SK-N-SH (cell line): Measurements from ENCODE around the gene C20orf96.

Source experiments
- GABPA ChIP-seq: IDR thresholded peaks from 2 replicates; pipeline ENCODE4 v1.4.0; 2012; ENCODE audit warnings: low read depth, mild to moderate bottlenecking
- POLR2AphosphoS5 ChIP-seq: IDR thresholded peaks from 2 replicates; pipeline ENCODE4 v1.6.1; 2012; ENCODE audit warnings: low read depth, low read length
- RAD21 ChIP-seq: IDR thresholded peaks from 2 replicates; pipeline ENCODE4 v1.6.1; 2012; ENCODE audit warnings: mild to moderate bottlenecking, low read length
- RFX5 ChIP-seq: IDR thresholded peaks from 2 replicates; pipeline ENCODE4 v1.6.1; 2012; ENCODE audit warnings: mild to moderate bottlenecking, improper control_type of control experiment, low read length
- TAF1 ChIP-seq: IDR thresholded peaks from 2 replicates; pipeline ENCODE4 v1.6.1; 2012; ENCODE audit warnings: low read depth, mild to moderate bottlenecking, low read length, moderate library complexity, borderline replicate concordance
- ZBTB33 ChIP-seq: IDR thresholded peaks from 2 replicates; pipeline ENCODE4 v1.4.0; 2012; ENCODE audit warnings: low read depth, borderline replicate concordance
- TF ChIP-seq, protein P1 (sequence below): fragments of 200-600 bp; sonication (generic); IDR thresholded peaks from 2 replicates; pipeline ENCODE4 v1.6.1; 2017; ENCODE audit warnings: antibody characterized with exemption, mild to moderate bottlenecking, moderate library complexity
- TF ChIP-seq, protein P2 (sequence below): IDR thresholded peaks from 2 replicates; pipeline ENCODE4; 2012

DNA sequence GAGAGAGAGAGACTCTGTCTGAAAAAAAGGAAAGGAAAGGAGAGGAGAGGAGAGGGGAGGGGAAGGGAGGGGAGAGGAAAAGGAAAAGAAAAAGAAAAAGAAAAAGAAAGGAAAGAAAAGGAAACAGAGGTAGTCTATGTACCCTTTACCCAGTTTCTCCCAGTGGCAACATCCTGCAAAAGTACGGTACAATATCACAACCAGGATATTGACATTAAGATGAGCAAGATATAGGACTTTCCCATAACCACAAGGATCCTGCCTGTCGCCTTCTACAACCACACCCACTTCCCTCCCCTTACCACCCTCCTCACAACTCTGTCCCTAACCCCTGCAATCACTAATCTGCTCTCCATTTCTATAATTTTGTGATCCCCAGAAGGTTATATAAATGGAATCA lies 4.0 kb downstream of the C20orf96 start:
- TF ChIP-seq, protein P1, sequence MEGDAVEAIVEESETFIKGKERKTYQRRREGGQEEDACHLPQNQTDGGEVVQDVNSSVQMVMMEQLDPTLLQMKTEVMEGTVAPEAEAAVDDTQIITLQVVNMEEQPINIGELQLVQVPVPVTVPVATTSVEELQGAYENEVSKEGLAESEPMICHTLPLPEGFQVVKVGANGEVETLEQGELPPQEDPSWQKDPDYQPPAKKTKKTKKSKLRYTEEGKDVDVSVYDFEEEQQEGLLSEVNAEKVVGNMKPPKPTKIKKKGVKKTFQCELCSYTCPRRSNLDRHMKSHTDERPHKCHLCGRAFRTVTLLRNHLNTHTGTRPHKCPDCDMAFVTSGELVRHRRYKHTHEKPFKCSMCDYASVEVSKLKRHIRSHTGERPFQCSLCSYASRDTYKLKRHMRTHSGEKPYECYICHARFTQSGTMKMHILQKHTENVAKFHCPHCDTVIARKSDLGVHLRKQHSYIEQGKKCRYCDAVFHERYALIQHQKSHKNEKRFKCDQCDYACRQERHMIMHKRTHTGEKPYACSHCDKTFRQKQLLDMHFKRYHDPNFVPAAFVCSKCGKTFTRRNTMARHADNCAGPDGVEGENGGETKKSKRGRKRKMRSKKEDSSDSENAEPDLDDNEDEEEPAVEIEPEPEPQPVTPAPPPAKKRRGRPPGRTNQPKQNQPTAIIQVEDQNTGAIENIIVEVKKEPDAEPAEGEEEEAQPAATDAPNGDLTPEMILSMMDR = no peak
- TF ChIP-seq POLR2AphosphoS5 (no peak), ZBTB33 (no peak), GABPA (no peak), RAD21 (no peak), TAF1 (no peak), RFX5 (no peak)
- TF ChIP-seq, protein P2, sequence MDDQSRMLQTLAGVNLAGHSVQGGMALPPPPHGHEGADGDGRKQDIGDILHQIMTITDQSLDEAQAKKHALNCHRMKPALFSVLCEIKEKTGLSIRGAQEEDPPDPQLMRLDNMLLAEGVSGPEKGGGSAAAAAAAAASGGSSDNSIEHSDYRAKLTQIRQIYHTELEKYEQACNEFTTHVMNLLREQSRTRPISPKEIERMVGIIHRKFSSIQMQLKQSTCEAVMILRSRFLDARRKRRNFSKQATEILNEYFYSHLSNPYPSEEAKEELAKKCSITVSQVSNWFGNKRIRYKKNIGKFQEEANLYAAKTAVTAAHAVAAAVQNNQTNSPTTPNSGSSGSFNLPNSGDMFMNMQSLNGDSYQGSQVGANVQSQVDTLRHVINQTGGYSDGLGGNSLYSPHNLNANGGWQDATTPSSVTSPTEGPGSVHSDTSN = no peak
